ENCODE measurements around the gene DTNB.

- TF ChIP-seq POLR2AphosphoS5 (IDR thresholded peaks at IDR 0.05; ENCODE audit: low read depth, low read length) (no peak), POLR2A (IDR thresholded peaks at IDR 0.05; ENCODE audit: low read depth, low read length) (no peak)
Observed at GRCh38 chr2:25529034-25529433, 144.3 kb downstream of the DTNB start.

Measured in GM12891 (cell line).